GM19239 (cell line): ENCODE measurements around the gene CYB561.

Experiments
- DNase-seq: peaks from one replicate; pipeline ENCODE4 v3.0.0; 2011; ENCODE audit warnings: low spot score; ENCODE audit not compliant: insufficient read length
- FAIRE-seq: peaks from 2 replicates; lab custom pipeline; 2011; peaks lifted over from hg19 to GRCh38; lab: Jason Lieb, UNC

Gene CYB561

GRCh38 chr17:63445954-63446752, at the start of gene CYB561:
Gene CYB561 (minus strand): TSS chr17:63446306. CDS start chr17:63437547, 8,759 bp downstream.
- no peak for FAIRE-seq
- peak; percentile 88 for DNase-seq

DNA sequence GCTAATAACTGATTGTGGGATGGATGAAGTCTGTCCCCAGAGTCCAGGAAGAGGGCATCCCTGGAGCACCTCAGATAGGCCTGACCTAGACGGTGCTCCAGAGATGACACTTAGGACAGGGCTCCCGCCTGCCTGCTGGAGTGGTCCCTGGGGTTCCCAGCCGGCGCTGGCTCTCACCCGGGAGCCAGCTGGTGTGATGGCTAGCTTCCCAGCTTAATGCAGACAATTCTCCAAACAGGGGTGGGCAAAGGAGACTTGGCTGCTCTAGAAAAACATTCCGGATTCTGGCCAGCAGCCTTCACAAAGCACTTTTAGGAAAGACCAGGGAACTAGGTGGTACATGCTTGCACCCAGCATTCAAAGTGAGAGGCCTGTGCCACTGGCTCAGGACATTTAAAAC, 49.4 kb upstream of the CYB561 start:
- FAIRE-seq (no peak), DNase-seq (no peak)

GRCh38 chr17:63494300-63494928, 48.3 kb upstream of the CYB561 start:
- no peak for DNase-seq
- FAIRE-seq = no peak

GRCh38 chr17:63493411-63493810, 47.3 kb upstream of the CYB561 start:
- DNase-seq (no peak), FAIRE-seq (no peak)

- no peak for FAIRE-seq
- no peak for DNase-seq
Observed at GRCh38 chr17:63492940-63493339, 46.8 kb upstream of the CYB561 start.

DNA sequence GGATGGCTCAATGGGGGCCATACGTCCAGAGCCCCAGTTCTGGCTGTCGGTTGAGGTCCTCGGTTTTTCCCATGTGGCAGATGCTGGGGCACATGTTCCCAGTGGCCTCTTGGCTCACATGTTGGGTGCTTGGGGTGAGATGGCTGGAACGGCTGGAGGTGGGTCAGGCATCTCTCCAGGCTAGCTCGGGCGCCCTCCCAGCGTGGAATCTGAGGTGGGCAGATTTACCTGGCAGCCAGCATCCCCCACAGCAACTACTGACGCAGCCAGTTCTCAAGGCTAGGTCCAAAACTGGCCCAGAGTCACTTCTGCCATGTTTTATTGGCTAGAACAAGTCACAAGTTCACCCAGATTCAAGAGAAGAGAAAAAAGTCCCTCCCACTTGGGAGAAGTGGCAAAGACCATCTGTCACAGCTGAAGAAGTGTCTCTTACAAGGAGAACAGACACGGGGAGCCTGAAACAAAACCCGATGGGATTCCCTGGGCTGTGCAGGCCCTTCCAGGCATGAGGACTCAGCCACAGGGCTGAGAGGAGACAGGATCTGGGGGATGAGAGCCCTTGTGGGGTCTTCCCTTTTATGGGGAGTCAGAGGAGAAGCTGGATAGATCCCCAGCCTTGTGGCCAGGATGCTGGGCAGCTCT, 46.0 kb upstream of the CYB561 start:
- DNase-seq = no peak
- FAIRE-seq = no peak

GRCh38 chr17:63491413-63491812, 45.3 kb upstream of the CYB561 start:
- no peak for DNase-seq
- no peak for FAIRE-seq

GRCh38 chr17:63490858-63491400, 44.8 kb upstream of the CYB561 start:
- FAIRE-seq (no peak), DNase-seq (no peak)

DNA sequence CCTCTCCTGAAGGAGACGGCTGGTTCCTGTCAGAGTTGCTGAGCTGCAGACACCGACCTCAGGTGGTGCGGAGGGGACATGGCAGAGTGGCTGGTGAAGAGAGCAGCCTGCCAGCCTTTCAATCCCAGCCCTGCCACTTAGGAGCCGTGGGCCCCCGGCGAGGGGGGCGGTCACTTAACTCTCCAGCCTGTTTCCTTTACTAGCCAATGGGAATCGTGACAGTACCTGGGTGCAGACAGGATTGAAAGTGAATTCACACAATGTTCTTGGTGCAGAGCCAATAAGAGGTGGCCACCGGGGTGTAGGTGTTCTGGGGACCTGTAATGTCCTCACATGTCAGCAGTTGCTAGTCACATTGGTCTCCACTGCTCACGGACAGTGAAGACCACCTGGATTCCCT, 44.2 kb upstream of the CYB561 start:
- FAIRE-seq (no peak), DNase-seq (no peak)

DNA sequence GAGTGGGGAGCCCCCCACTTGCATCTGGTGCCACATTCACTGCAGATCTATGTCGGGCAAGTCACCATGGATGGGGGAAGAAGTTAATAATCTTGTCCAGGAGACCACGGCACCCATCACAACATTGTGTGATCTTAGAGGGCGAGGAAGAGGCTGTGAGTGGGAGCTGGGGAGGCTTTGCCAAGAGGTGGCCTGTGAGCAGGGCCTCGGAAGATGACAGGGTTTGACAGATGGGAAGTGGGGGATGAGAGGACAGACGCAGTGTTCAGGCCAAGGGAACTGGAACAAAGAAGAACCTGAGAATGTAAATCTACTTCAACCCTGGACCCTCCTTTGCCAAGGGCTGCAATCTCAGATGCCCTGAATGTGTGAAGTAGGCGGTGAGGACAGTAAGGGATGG, 43.2 kb upstream of the CYB561 start:
- DNase-seq = no peak
- FAIRE-seq = no peak

- no peak for FAIRE-seq
- no peak for DNase-seq
Observed at GRCh38 chr17:63488851-63489250, 42.7 kb upstream of the CYB561 start.

- no peak for FAIRE-seq
- DNase-seq = no peak
Observed at GRCh38 chr17:63487014-63487339, 40.9 kb upstream of the CYB561 start.

DNA sequence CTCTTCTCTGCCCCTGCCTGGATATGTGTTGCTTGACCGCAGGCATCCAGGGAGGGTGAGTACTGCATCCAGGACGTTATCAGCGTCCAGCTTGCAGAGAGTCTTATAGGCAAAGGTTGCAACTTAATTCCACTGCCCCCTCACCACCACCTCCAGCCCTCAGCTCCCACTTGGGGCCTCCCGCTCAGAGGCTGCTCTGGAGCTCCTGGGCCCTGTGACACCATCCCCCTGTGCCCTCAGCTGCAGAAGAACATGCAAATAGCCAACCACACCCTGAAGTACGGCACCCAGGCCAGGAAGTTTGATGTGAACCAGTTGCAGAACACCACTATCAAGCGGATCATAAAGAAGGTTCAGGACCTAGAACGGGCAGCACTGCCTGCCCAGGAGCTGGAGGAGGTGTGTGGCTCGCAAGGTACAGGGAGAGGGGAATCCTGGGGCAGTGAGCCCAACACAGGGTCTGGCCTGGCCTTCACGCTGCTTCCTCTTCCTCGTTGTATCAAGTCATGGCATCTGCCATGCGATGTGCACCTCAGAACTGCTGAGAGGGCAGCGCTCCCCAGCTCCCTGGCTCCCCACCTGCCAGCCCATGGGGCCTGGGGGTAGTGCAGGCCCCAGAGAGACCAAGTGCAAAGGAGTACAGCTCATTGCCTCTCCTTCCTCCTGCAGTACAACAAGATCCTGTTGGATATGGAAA, 40.4 kb upstream of the CYB561 start:
- DNase-seq (no peak), FAIRE-seq (no peak)

DNA sequence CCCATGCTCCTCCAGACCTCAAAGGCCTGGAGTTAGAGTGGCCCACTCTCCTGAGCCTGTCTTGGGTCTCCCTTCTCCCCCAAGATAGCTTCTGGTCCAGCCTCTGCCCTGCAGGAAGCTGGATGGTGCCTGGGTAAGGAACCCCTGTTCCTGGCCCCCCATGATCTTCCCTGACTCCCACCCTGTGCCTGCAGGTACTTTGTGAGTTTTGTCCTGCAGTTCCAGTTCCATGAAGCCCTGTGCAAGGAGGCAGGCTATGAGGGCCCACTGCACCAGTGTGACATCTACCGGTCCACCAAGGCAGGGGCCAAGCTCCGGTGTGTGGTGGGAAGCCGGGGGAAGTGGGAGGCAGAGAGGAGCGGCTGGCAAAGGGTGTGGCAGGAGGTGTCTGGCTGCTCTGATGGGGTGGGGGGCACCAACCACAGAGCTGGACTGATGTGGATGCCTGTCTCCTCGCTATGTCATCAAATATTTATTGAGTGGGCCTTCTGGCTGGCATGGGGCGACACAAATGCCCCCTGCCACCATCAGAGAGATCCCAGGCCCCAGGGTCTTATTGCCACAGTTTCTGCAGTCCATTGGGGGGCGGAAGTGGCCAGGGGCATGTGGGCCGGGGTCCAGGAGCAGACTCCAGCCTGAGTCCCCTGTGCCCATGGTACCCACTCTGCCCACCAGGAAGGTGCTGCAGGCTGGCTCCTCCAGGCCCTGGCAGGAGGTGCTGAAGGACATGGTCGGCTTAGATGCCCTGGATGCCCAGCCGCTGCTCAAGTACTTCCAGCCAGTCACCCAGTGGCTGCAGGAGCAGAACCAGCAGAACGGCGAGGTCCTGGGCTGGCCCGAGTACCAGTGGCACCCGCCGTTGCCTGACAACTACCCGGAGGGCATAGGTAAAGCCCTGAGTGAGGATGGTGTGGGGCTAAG, 37.8 kb upstream of the CYB561 start:
- DNase-seq = no peak
- no peak for FAIRE-seq

GRCh38 chr17:63483038-63483437, 36.9 kb upstream of the CYB561 start:
- FAIRE-seq = no peak

GRCh38 chr17:63482509-63482908, 36.4 kb upstream of the CYB561 start:
- DNase-seq (no peak), FAIRE-seq (no peak)

More at GRCh38 chr17:63483038-63483437, 36.9 kb upstream of the CYB561 start:
- DNase-seq = no peak

DNA sequence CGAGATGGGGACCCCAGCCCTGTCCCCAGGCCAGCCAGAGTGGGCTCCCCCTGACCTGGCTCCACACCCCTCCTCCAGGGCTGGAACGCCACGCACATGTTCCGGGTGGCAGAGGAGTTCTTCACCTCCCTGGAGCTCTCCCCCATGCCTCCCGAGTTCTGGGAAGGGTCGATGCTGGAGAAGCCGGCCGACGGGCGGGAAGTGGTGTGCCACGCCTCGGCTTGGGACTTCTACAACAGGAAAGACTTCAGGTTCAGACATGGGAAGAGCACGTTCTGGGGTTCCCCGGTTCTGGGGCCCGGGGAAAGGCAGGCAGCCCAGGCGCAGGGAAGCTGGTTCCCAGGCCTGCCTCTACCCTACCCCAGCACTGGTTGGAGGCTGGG, 35.4 kb upstream of the CYB561 start:
- FAIRE-seq = no peak
- no peak for DNase-seq

DNA sequence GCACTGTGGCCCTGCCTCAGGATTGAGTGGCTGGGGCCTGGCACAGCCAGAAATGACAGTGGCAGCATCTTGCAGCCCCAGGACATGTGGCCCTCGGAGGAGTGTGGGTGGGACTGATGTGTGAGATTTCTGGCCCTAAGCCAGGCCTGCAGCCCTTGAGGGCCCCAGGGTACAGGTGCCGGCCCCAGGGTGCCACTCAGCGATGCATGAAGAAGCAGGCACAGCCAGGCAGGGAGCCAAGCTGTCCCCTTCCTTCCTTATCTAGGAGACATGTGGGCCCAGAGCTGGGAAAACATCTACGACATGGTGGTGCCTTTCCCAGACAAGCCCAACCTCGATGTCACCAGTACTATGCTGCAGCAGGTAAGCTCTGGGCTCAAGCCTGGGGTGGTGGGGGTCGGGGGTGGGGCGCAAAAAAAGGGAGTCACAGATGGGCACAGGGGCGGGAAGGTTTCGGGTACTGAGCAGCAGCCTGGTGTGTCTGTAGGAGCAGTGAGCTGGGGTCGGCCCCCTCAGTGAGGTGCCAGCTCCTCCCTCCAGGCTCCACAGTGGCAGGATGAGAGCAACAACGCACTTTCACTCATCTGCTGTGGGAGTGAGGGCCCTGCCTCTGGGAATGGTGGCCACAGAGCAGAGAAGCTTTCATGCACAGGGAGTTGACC, 34.9 kb upstream of the CYB561 start:
- DNase-seq (no peak), FAIRE-seq (no peak)

DNA sequence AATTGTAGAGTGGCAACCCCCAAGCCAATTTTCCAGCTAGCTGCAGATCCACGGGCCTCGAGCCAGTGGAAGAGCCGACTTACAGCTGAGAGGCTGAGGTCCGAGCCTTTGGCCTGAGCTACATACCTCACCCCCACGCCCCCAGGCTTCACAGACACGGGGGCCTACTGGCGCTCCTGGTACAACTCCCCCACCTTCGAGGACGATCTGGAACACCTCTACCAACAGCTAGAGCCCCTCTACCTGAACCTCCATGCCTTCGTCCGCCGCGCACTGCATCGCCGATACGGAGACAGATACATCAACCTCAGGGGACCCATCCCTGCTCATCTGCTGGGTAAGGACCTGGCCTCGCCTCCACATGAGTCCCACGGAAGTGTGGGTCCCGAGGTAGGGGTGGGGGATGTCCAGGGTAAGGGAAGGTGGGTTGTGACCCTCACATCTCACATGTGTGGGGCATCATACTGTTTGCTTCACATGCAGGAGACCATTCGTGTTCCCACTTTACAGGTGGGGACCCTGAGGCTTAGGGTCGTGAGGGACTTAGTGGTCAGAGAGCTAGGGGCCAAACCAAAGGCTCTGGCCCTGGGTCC, 34.2 kb upstream of the CYB561 start:
- DNase-seq (no peak), FAIRE-seq (no peak)
